ENCODE data around the gene RPA3. TPM values are rescaled to one million over a fixed set of nuclear protein-coding genes. Genes with fewer than 3 reads are reported as not detected.

RPA3 gene
- total RNA-seq, 1 experiment from 2014 or later = 90.2 TPM

GRCh38 chr7:7764520-7765396, 46.4 kb upstream of the RPA3 start:
- H3K4me3 ChIP-seq (ENCODE audit: low read depth, low read length) = no peak overlapping the region
- no TSS peak for BruUV-seq (replicated peaks)
- intact Hi-C loops (cut with micrococcal nuclease; ENCODE audit: unreplicated experiment) = loop anchor here (10.0 kb wide), 3 partner anchors 170 to 530 kb away; no protein-coding TSS in a partner anchor

GRCh38 chr7:7761974-7762779, 43.8 kb upstream of the RPA3 start:
- peak overlapping the region; percentile 17 for H3K4me3 ChIP-seq (ENCODE audit: low read depth, low read length)
- peak in 1 of 2 experiments; percentile 5 for DNase-seq
- peaks cover 33% of the 10 kb centered on the region for H3K4me1 ChIP-seq
- TF ChIP-seq CTCF (IDR thresholded peaks at IDR 0.05; ENCODE audit: insufficient read depth in 1 of 2, low read depth in 1 of 2, low read length in 1 of 2, severe bottlenecking in 1 of 2, unreplicated experiment in 1 of 2) = no peak
- ChIA-PET CTCF (no interaction called here), POLR2A (no interaction called here)
- H3K27me3 ChIP-seq (replicated peaks; ENCODE audit: control insufficient read depth, insufficient read depth, low read length) = no peaks in the 10 kb centered on the region
- Mint-ChIP-seq H3K4me1 (ENCODE audit: low read depth, unreplicated experiment) (peaks cover 32% of the 10 kb centered on the region), H3K27ac (ENCODE audit: unreplicated experiment) (no peak overlapping the region), H3K36me3 (ENCODE audit: insufficient read depth, unreplicated experiment) (no peaks in the 10 kb centered on the region), H3K9me3 (ENCODE audit: unreplicated experiment) (no peaks in the 10 kb centered on the region), H3K4me3 (ENCODE audit: unreplicated experiment) (peak overlapping the region; percentile 62), H3K27me3 (ENCODE audit: insufficient read depth, unreplicated experiment) (no peaks in the 10 kb centered on the region)
- H3K9me3 ChIP-seq = no peaks in the 10 kb centered on the region
- intact Hi-C loops (cut with micrococcal nuclease; ENCODE audit: unreplicated experiment) = loop anchor here (1.0 to 10.0 kb wide), 4 partner anchors 81 to 533 kb away; no protein-coding TSS in a partner anchor
- no TSS peak for BruUV-seq (replicated peaks)
- H3K36me3 ChIP-seq (ENCODE audit: control insufficient read depth, insufficient read depth, low read length) = no peaks in the 10 kb centered on the region

More at GRCh38 chr7:7764520-7765396, 46.4 kb upstream of the RPA3 start:
- Mint-ChIP-seq H3K27me3 (ENCODE audit: insufficient read depth, unreplicated experiment) (no peaks in the 10 kb centered on the region), H3K36me3 (ENCODE audit: insufficient read depth, unreplicated experiment) (no peaks in the 10 kb centered on the region), H3K4me3 (ENCODE audit: unreplicated experiment) (no peak overlapping the region), H3K9me3 (ENCODE audit: unreplicated experiment) (no peaks in the 10 kb centered on the region), H3K4me1 (ENCODE audit: low read depth, unreplicated experiment) (peaks cover 32% of the 10 kb centered on the region), H3K27ac (ENCODE audit: unreplicated experiment) (peak overlapping the region; percentile 13)
- no peak for DNase-seq
- Histone ChIP-seq H3K36me3 (ENCODE audit: control insufficient read depth, insufficient read depth, low read length) (no peaks in the 10 kb centered on the region), H3K27me3 (replicated peaks; ENCODE audit: control insufficient read depth, insufficient read depth, low read length) (no peaks in the 10 kb centered on the region), H3K4me1 (peaks cover 33% of the 10 kb centered on the region), H3K9me3 (no peaks in the 10 kb centered on the region)
- no peak for TF ChIP-seq CTCF (IDR thresholded peaks at IDR 0.05; ENCODE audit: insufficient read depth in 1 of 2, low read depth in 1 of 2, low read length in 1 of 2, severe bottlenecking in 1 of 2, unreplicated experiment in 1 of 2)
- ChIA-PET CTCF (interaction anchor here (0.7 to 0.8 kb wide), 2 partner anchors 125 to 206 kb away, joined by 3 to 4 read pairs; no protein-coding TSS in a partner anchor), POLR2A (no interaction called here)

- peak in 1 of 2 experiments; percentile 10 for DNase-seq
- Histone ChIP-seq H3K36me3 (ENCODE audit: control insufficient read depth, insufficient read depth, low read length) (no peaks in the 10 kb centered on the region), H3K27me3 (replicated peaks; ENCODE audit: control insufficient read depth, insufficient read depth, low read length) (no peaks in the 10 kb centered on the region), H3K4me3 (ENCODE audit: low read depth, low read length) (no peak overlapping the region), H3K4me1 (peaks cover 33% of the 10 kb centered on the region), H3K9me3 (no peaks in the 10 kb centered on the region)
- Mint-ChIP-seq H3K36me3 (ENCODE audit: insufficient read depth, unreplicated experiment) (no peaks in the 10 kb centered on the region), H3K9me3 (ENCODE audit: unreplicated experiment) (no peaks in the 10 kb centered on the region), H3K4me3 (ENCODE audit: unreplicated experiment) (no peak overlapping the region), H3K4me1 (ENCODE audit: low read depth, unreplicated experiment) (peaks cover 32% of the 10 kb centered on the region), H3K27me3 (ENCODE audit: insufficient read depth, unreplicated experiment) (no peaks in the 10 kb centered on the region), H3K27ac (ENCODE audit: unreplicated experiment) (no peak overlapping the region)
- intact Hi-C loops (cut with micrococcal nuclease; ENCODE audit: unreplicated experiment) = loop anchor here (1.0 to 10.0 kb wide), 4 partner anchors 80 to 533 kb away; no protein-coding TSS in a partner anchor
- POLR2A ChIA-PET = no interaction called here
- CTCF ChIA-PET = no interaction called here
- peak; percentile 6 to 35 for TF ChIP-seq CTCF (IDR thresholded peaks at IDR 0.05; ENCODE audit: insufficient read depth in 1 of 2, low read depth in 1 of 2, low read length in 1 of 2, severe bottlenecking in 1 of 2, unreplicated experiment in 1 of 2)
- BruUV-seq (replicated peaks) = no TSS peak
These were observed 43.0 kb upstream of the RPA3 start for GRCh38 chr7:7761340-7761973.
